ENCODE data around the gene EBF4.

DNA sequence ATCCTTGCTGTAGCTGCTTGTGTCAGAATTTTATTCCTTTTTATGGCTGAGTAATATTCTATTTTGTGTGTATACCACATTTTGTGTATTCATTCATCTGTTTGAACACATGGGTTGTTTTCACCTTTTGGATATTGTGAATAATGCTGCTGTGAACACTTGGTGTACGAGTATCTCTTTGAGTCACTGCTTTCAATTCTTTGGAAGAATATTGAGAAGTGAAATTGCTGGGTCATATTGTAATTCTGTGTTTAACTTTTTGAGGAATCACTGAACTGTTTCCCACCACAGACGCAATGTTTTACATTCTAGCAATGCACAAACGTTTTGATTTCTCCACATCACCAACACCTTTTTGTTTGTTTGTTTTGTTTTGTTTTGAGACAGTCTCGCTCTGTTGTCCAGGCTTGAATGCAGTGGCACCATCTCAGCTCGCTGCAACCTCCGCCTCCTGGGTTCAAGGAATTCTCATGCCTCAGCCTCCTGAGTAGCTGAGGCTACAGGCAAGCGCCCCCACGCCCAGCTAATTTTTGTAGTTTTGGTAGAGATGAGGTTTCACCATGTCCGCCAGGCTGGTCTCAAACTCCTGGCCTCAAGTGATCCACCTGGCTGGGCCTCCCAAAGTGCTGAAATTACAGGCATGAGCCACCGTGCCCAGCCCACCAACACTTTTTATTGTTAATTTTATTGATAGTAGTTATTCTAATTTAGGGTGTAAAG lies 86.2 kb downstream of the EBF4 start:
- TF ChIP-seq, protein P1, sequence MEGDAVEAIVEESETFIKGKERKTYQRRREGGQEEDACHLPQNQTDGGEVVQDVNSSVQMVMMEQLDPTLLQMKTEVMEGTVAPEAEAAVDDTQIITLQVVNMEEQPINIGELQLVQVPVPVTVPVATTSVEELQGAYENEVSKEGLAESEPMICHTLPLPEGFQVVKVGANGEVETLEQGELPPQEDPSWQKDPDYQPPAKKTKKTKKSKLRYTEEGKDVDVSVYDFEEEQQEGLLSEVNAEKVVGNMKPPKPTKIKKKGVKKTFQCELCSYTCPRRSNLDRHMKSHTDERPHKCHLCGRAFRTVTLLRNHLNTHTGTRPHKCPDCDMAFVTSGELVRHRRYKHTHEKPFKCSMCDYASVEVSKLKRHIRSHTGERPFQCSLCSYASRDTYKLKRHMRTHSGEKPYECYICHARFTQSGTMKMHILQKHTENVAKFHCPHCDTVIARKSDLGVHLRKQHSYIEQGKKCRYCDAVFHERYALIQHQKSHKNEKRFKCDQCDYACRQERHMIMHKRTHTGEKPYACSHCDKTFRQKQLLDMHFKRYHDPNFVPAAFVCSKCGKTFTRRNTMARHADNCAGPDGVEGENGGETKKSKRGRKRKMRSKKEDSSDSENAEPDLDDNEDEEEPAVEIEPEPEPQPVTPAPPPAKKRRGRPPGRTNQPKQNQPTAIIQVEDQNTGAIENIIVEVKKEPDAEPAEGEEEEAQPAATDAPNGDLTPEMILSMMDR (IDR thresholded peaks at IDR 0.05) = no peak
- TF ChIP-seq POLR2A (IDR thresholded peaks at IDR 0.05) = no peak

Data from right lobe of liver (tissue), 4 donors.